Measurements from ENCODE around the gene ABCC11.

ABCC11 gene

DNA sequence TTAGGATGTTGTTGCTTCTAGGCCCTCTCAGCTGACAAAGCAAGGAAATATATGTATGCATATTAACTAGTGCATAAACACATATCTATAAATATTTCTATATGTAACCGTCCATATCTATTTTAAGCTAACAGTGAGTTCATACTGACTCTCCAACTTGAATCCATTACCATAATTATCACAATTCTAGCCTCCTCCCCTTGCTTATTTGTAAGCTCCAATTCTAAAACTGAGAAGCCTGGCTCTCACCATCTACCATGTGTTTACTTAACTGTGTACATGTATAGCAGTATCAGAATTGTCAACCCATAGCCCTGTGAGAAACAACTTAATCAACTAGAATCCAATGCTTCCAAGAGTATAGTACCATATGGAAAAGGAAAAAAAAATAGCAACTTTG is 96.6 kb downstream of the ABCC11 start:
- DNase-seq (ENCODE audit: extremely low read depth, low read depth) = no peak
- H3K4me3 ChIP-seq (replicated peaks; ENCODE audit: low read depth, low read length) = no peak overlapping the region
- TF ChIP-seq, protein P1, sequence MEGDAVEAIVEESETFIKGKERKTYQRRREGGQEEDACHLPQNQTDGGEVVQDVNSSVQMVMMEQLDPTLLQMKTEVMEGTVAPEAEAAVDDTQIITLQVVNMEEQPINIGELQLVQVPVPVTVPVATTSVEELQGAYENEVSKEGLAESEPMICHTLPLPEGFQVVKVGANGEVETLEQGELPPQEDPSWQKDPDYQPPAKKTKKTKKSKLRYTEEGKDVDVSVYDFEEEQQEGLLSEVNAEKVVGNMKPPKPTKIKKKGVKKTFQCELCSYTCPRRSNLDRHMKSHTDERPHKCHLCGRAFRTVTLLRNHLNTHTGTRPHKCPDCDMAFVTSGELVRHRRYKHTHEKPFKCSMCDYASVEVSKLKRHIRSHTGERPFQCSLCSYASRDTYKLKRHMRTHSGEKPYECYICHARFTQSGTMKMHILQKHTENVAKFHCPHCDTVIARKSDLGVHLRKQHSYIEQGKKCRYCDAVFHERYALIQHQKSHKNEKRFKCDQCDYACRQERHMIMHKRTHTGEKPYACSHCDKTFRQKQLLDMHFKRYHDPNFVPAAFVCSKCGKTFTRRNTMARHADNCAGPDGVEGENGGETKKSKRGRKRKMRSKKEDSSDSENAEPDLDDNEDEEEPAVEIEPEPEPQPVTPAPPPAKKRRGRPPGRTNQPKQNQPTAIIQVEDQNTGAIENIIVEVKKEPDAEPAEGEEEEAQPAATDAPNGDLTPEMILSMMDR (IDR thresholded peaks at IDR 0.05; ENCODE audit: low read depth, low read length, missing control alignments) = no peak

DNA sequence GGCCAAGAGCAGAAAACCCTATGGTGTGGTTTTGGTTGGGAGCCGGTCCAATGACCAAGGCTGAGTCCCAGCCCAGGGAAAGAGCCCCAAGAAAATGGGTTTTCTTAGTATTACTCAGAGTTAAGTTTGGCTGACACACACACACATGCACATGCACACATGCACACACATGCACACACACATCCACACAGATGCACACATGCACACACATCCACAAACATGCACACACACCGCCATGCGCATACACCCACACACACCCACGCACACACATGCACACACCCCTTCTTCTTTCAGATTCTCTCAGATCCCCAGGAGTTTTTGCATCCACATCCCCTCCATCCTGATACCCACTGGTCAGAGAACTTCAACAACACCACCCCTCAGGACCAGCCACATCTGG is 100.6 kb downstream of the ABCC11 start:
- TF ChIP-seq, protein P1 (IDR thresholded peaks at IDR 0.05; ENCODE audit: low read depth, low read length, missing control alignments) = no peak

DNA sequence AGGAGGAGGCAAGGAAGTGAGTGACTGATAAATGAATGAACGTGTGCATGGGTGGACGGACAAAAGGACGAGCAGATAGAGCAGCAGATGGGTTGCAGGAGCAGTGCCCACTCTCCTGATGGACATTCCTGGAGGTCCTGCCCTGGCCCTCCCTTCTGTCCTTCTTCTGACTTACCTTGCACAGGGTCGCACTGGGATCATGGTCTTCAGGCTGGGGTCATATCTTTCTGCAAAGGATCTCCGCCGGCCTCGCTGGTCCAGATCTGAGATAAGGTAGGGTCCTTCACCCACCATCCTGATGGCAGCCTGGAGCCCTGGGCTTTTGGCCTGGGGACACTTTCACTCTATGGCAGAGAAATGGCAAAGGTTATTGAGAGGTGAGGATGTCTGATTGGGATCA is 101.2 kb downstream of the ABCC11 start:
- TF ChIP-seq, protein P1 (IDR thresholded peaks at IDR 0.05; ENCODE audit: low read depth, low read length, missing control alignments) = no peak
- H3K4me3 ChIP-seq (replicated peaks; ENCODE audit: low read depth, low read length) = no peak overlapping the region
- DNase-seq (ENCODE audit: extremely low read depth, low read depth) = no peak

More for the DNA sequence above, 100.6 kb downstream of the ABCC11 start:
- no peak for DNase-seq (ENCODE audit: extremely low read depth, low read depth)
- H3K4me3 ChIP-seq (replicated peaks; ENCODE audit: low read depth, low read length) = no peak overlapping the region

DNA sequence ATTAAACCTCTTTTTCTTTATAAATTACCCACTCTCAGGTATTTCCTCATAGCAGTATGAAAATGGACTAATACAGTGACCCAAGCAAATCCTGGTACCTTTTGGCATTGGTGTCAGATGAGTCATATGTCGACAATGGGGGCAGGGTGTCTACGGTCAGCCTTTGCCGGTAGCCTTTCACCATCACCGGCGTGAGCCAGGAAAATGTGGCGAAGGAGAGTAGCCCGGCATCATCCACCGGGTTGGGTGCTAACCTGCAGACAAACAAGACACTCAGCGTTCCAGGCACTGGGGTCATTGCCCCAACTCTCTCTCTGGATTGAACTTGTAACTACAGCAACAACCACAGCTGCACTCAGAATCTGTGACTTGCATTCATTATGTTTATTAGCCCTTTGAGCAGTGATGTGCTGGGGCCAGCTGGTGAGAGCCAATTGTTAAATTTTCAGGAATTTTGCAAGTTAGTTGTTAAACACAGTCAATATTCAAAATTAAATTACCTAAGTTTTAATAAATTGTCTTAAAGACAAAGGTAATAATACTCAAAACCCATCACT is 103.4 kb downstream of the ABCC11 start:
- no peak for DNase-seq (ENCODE audit: extremely low read depth, low read depth)
- H3K4me3 ChIP-seq (replicated peaks; ENCODE audit: low read depth, low read length) = no peak overlapping the region
- TF ChIP-seq, protein P1 (IDR thresholded peaks at IDR 0.05; ENCODE audit: low read depth, low read length, missing control alignments) = no peak

DNA sequence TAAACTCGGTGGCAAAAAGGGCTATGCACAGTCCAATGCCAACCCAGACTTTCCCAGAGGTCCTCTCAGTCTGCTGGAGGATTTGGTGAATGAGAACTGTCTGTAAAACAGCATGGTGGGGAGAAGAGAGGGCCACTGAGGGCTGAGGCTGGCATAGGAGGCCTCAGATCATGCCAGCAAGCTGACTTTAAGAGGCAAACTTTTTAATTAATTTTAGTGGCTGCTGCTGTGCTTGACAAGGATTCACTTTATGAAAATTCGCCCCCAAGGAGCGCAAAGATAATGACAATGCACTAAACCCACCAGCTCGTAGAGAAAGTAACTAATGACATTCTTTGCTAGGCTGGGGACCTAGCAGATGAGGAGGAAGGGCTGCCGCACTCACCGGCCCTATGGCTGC is 106.5 kb downstream of the ABCC11 start:
- DNase-seq (ENCODE audit: extremely low read depth, low read depth) = no peak
- TF ChIP-seq, protein P1 (IDR thresholded peaks at IDR 0.05; ENCODE audit: low read depth, low read length, missing control alignments) = no peak
- H3K4me3 ChIP-seq (replicated peaks; ENCODE audit: low read depth, low read length) = no peak overlapping the region

DNA sequence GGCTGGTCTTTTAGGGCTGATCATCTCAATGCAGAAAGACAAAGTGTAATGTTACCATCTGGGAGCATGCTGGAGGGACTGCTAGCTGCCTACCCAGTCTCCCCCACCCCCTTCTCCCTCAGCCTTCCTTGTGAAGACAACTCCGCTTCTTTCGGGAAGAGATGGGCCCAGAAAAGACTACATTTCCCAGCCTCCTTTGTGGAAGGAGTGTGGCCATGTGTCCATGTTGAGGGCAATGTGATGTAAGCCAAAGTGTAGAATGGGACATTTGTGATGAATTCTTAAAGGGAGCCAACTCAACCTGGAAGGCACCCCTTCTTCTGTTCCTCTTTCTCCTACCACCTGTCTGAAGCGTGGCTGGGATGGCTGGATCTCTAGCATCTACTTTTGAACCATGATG is 107.8 kb downstream of the ABCC11 start:
- no peak for DNase-seq (ENCODE audit: extremely low read depth, low read depth)
- TF ChIP-seq, protein P1 (IDR thresholded peaks at IDR 0.05; ENCODE audit: low read depth, low read length, missing control alignments) = no peak
- no peak overlapping the region for H3K4me3 ChIP-seq (replicated peaks; ENCODE audit: low read depth, low read length)

DNA sequence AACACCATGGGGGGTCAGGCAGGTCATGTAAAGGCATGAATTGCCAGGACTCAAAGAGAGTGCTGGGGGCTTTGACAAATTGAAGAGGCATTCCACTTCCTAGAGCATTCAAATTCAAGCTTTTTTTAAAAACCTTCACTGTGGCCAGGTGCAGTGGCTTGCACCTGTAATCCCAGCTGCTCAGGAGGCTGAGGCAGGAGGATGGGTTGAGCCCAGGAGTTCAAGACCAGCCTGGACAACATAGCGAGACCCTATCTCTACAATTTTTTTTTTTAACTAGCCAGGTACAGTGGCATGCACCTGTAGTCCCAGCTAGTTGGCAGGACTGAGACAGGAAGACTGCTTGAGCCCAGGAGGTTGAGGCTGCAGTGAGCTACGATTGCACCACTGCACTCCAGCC is 108.8 kb downstream of the ABCC11 start:
- no peak for DNase-seq (ENCODE audit: extremely low read depth, low read depth)
- TF ChIP-seq, protein P1 (IDR thresholded peaks at IDR 0.05; ENCODE audit: low read depth, low read length, missing control alignments) = no peak
- H3K4me3 ChIP-seq (replicated peaks; ENCODE audit: low read depth, low read length) = no peak overlapping the region

All from HFF-Myc (cell line).